Smooth muscle cell (in vitro differentiated cells): ENCODE measurements around the gene HPS6. TPM values are rescaled to one million over a fixed set of nuclear protein-coding genes. Genes with fewer than 3 reads are reported as not detected.
"Not testable (repeated sequence)": the region's sequence is repeated elsewhere in the genome, so short reads cannot be mapped to it uniquely, and the experiment has no call there.

ENCODE experiments used
- DNase-seq: peaks from one replicate; lab custom pipeline; 2025; ENCODE audit not compliant: unreplicated experiment; lab: John Stamatoyannopoulos, UW
- H2AFZ ChIP-seq: fragments of 200-600 bp; sonication (generic); 2 replicates; pipeline ENCODE4 v1.6.0; 2016; ENCODE audit warnings: antibody characterized with exemption, low read depth, mild to moderate bottlenecking
- H3F3A ChIP-seq: fragments of 200-600 bp; sonication (generic); 2 replicates; pipeline ENCODE4 v1.6.0; 2017; ENCODE audit warnings: antibody characterized with exemption, low read depth
- H3K27ac ChIP-seq: fragments of 200-600 bp; sonication (generic); 2 replicates; pipeline ENCODE4 v1.5.1; 2016; ENCODE audit warnings: low read depth, mild to moderate bottlenecking
- H3K27me3 ChIP-seq: fragments of 200-600 bp; sonication (generic); 2 replicates; pipeline ENCODE4 v1.6.1; 2016; ENCODE audit warnings: low read depth, mild to moderate bottlenecking
- H3K36me3 ChIP-seq: fragments of 200-600 bp; sonication (generic); 2 replicates; pipeline ENCODE4 v1.5.1; 2016; ENCODE audit warnings: low read depth
- H3K4me1 ChIP-seq: fragments of 200-600 bp; sonication (generic); 2 replicates; pipeline ENCODE4 v1.5.1; 2016; ENCODE audit warnings: low read depth
- H3K4me2 ChIP-seq: fragments of 200-600 bp; sonication (generic); 2 replicates; pipeline ENCODE4 v1.6.0; 2016; ENCODE audit warnings: mild to moderate bottlenecking
- H3K4me3 ChIP-seq: fragments of 200-600 bp; sonication (generic); 2 replicates; pipeline ENCODE4 v1.5.1; 2016; ENCODE audit warnings: mild to moderate bottlenecking
- H3K79me2 ChIP-seq: fragments of 200-600 bp; sonication (generic); 2 replicates; pipeline ENCODE4 v1.6.0; 2016; ENCODE audit warnings: low read depth, mild to moderate bottlenecking
- H3K9ac ChIP-seq: fragments of 200-600 bp; sonication (generic); 2 replicates; pipeline ENCODE4 v1.6.0; 2016; ENCODE audit warnings: low read depth
- H3K9me3 ChIP-seq: fragments of 200-600 bp; sonication (generic); replicated peaks from 2 replicates; pipeline ENCODE4 v1.5.1; 2016; ENCODE audit warnings: low read depth
- H4K20me1 ChIP-seq: fragments of 200-600 bp; sonication (generic); 2 replicates; pipeline ENCODE4 v1.6.0; 2016; ENCODE audit warnings: low read depth
- CTCF ChIP-seq: fragments of 200-600 bp; sonication (generic); IDR thresholded peaks from 2 replicates; pipeline ENCODE4 v1.5.1; 2017; ENCODE audit warnings: borderline replicate concordance, mild to moderate bottlenecking, antibody characterized with exemption; ENCODE audit not compliant: insufficient read depth, poor library complexity, severe bottlenecking
- WGBS: methylation state at CpG from one replicate; pipeline ENCODE4 v1.1.7; 2016; ENCODE audit warnings: low lambda C conversion rate; 5-methylcytosine and 5-hydroxymethylcytosine counted together
- polyA plus RNA-seq: library from polyadenylated mRNA; unstranded; fragments of >200 nt; fragmentation: Nextera tagmentation; extraction: Ambion mirVana; gene quantifications from 2 replicates; pipeline ENCODE4 v1.2.1, GENCODE V29; 2016
- total RNA-seq: library from RNA; depleted of rRNA; stranded (reverse); fragments of >200 nt; gene quantifications from 2 replicates; pipeline ENCODE4 v1.2.3, GENCODE V29; 2014

Gene HPS6
- total and polyA plus RNA-seq, 2 experiments from 2014 or later = 11.9 to 14.3 TPM

- Histone ChIP-seq H3K4me1 (no peaks in the 10 kb centered on the region), H3K4me2 (no peak overlapping the region), H2AFZ (no peak overlapping the region), H3K27me3 (no peaks in the 10 kb centered on the region), H3K36me3 (no peaks in the 10 kb centered on the region), H4K20me1 (peaks cover 59% of the 10 kb centered on the region), H3F3A (peaks cover 2% of the 10 kb centered on the region), H3K9me3 (no peaks in the 10 kb centered on the region), H3K79me2 (peaks cover 36% of the 10 kb centered on the region), H3K27ac (no peak overlapping the region), H3K4me3 (no peak overlapping the region), H3K9ac (no peak overlapping the region)
- TF ChIP-seq CTCF = no peak
- no peak for DNase-seq
Observed at GRCh38 chr10:102038410-102038809, 26.7 kb upstream of the HPS6 start.

DNA sequence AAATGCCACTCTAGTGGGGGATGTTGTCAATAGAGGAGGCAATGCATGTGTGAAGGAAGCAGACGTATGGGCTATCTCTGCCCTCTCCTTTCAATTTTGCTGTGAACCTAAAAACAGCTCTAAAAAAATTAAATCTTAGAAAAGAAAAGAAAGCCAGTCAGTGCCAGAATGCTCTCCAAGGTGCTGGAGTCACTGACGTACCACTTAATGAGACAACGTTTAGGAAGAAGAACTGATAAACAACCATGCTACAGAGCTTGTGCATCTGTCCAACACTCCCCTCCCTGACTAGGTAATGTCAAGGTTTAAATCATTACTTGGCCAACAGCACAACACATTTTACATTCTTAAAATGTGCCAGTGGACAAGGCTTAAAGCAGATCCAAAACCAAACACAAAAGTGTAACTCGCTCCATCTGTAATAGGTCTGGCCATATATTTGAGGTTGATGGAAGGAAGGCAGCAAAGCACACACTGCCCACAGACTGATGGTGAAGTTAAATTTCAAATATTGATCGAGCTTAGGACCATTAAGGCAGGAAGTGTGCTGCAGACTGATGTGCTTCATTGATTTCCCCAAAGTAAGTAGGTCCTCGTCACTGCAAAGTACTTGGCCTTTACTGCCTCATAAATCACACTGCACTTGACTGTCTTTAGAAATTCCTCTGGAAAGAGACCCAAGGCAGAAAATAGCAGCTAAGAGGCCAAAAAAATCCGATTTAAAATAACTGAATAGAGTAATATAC lies 24.7 kb upstream of the HPS6 start:
- peaks cover 79% of the 10 kb centered on the region for H4K20me1 ChIP-seq
- WGBS = 67% methylated on average over 7 of the region's 7 CpGs
- H3K27me3 ChIP-seq = no peaks in the 10 kb centered on the region
- H3F3A ChIP-seq = peaks cover 5% of the 10 kb centered on the region
- H3K4me1 ChIP-seq = no peaks in the 10 kb centered on the region
- TF ChIP-seq CTCF = no peak
- DNase-seq = no peak
- H3K27ac ChIP-seq = no peak overlapping the region
- H3K4me3 ChIP-seq = no peak overlapping the region
- H3K36me3 ChIP-seq = no peaks in the 10 kb centered on the region
- H3K4me2 ChIP-seq = no peak overlapping the region
- H3K9me3 ChIP-seq = no peaks in the 10 kb centered on the region
- peaks cover 46% of the 10 kb centered on the region for H3K79me2 ChIP-seq
- H3K9ac ChIP-seq = no peak overlapping the region
- H2AFZ ChIP-seq = no peak overlapping the region

GRCh38 chr10:102045292-102045691 lies 19.9 kb upstream of the HPS6 start:
- no peak for TF ChIP-seq CTCF
- no peak for DNase-seq
- no peaks in the 10 kb centered on the region for H3K27me3 ChIP-seq
- no peak overlapping the region for H3K9ac ChIP-seq
- H3K4me3 ChIP-seq = no peak overlapping the region
- H3K27ac ChIP-seq = no peak overlapping the region
- H4K20me1 ChIP-seq = peaks cover 100% of the 10 kb centered on the region
- H2AFZ ChIP-seq = no peak overlapping the region
- WGBS = 56% methylated on average over 3 of the region's 3 CpGs
- H3K36me3 ChIP-seq = no peaks in the 10 kb centered on the region
- peaks cover 76% of the 10 kb centered on the region for H3K79me2 ChIP-seq
- H3K4me1 ChIP-seq = no peaks in the 10 kb centered on the region
- peaks cover 5% of the 10 kb centered on the region for H3F3A ChIP-seq
- no peak overlapping the region for H3K4me2 ChIP-seq
- no peaks in the 10 kb centered on the region for H3K9me3 ChIP-seq

- Histone ChIP-seq H3K27ac (no peak overlapping the region), H3K27me3 (no peaks in the 10 kb centered on the region), H4K20me1 (peaks cover 100% of the 10 kb centered on the region), H3K36me3 (no peaks in the 10 kb centered on the region), H3K9me3 (no peaks in the 10 kb centered on the region), H3F3A (peaks cover 5% of the 10 kb centered on the region), H3K4me1 (no peaks in the 10 kb centered on the region), H3K9ac (no peak overlapping the region), H2AFZ (no peak overlapping the region), H3K4me3 (no peak overlapping the region), H3K4me2 (no peak overlapping the region), H3K79me2 (peaks cover 77% of the 10 kb centered on the region)
- TF ChIP-seq CTCF = no peak
- DNase-seq = no peak
- 100% methylated on average over 2 of the region's 2 CpGs for WGBS
Observed at GRCh38 chr10:102046095-102046494, 19.1 kb upstream of the HPS6 start.

GRCh38 chr10:102054881-102055646 lies 10.1 kb upstream of the HPS6 start:
- H3K9me3 ChIP-seq, H3F3A ChIP-seq, DNase-seq, H3K36me3 ChIP-seq, H3K4me1 ChIP-seq, H3K27me3 ChIP-seq: not testable (repeated sequence)
- H3K27ac ChIP-seq = peak overlapping the region; percentile 50
- H2AFZ ChIP-seq = peak overlapping the region; percentile 91
- peak overlapping the region; percentile 71 for H3K9ac ChIP-seq
- H3K79me2 ChIP-seq = peaks cover 53% of the 10 kb centered on the region
- peaks cover 37% of the 10 kb centered on the region for H4K20me1 ChIP-seq
- 73% methylated on average over 34 of the region's 34 CpGs for WGBS
- H3K4me3 ChIP-seq = peak overlapping the region; percentile 87
- peak overlapping the region; percentile 92 for H3K4me2 ChIP-seq
